H9 (cell line): ENCODE results near the gene AKR1E2. TPM values are rescaled to one million over a fixed set of nuclear protein-coding genes. Genes with fewer than 3 reads are reported as not detected.

Experiments used
- DNase-seq: peaks from one replicate; pipeline ENCODE4 v3.0.0-alpha.2; 2017
- H2AFZ ChIP-seq: one replicate; pipeline ENCODE4 v1.6.1; 2013; ENCODE audit warnings: mild to moderate bottlenecking, low read length, control low read depth, moderate library complexity
- H2AK5ac ChIP-seq: 2 replicates; pipeline ENCODE4 v1.6.1; 2013; ENCODE audit warnings: low read length, control low read depth, mixed read lengths; ENCODE audit not compliant: insufficient read length
- H2BK120ac ChIP-seq: one replicate; pipeline ENCODE4 v1.6.1; 2013; ENCODE audit warnings: low read depth, mild to moderate bottlenecking, low read length, control low read depth, inconsistent platforms; ENCODE audit not compliant: poor library complexity, severe bottlenecking
- H2BK12ac ChIP-seq: 2 replicates; pipeline ENCODE4 v1.6.1; 2013; ENCODE audit warnings: low read length, control low read depth, mixed read lengths, low read depth; ENCODE audit not compliant: insufficient read length
- H2BK15ac ChIP-seq: 2 replicates; pipeline ENCODE4 v1.6.1; 2013; ENCODE audit warnings: low read depth, low read length, control low read depth
- H2BK20ac ChIP-seq: one replicate; pipeline ENCODE4 v1.6.1; 2013; ENCODE audit warnings: low read depth, mild to moderate bottlenecking, low read length, control low read depth, inconsistent platforms; ENCODE audit not compliant: poor library complexity, severe bottlenecking
- H2BK5ac ChIP-seq: 2 replicates; pipeline ENCODE4 v1.6.1; 2013; ENCODE audit warnings: low read length, control low read depth, mixed read lengths; ENCODE audit not compliant: insufficient read length
- H3K14ac ChIP-seq: 2 replicates; pipeline ENCODE4 v1.6.1; 2013; ENCODE audit warnings: low read length, control low read depth; ENCODE audit not compliant: insufficient read depth
- H3K18ac ChIP-seq: 2 replicates; pipeline ENCODE4 v1.6.1; 2013; ENCODE audit warnings: low read depth, mild to moderate bottlenecking, mixed read lengths, low read length, control low read depth; ENCODE audit not compliant: insufficient read length
- H3K23ac ChIP-seq: 2 replicates; pipeline ENCODE4 v1.6.1; 2013; ENCODE audit warnings: low read length, control low read depth, mixed read lengths, low read depth; ENCODE audit not compliant: insufficient read length
- H3K23me2 ChIP-seq: 2 replicates; pipeline ENCODE4 v1.6.1; 2013; ENCODE audit warnings: low read depth, mild to moderate bottlenecking, mixed read lengths, low read length, control low read depth; ENCODE audit not compliant: insufficient read length, poor library complexity, severe bottlenecking
- H3K27ac ChIP-seq: 2 replicates; pipeline ENCODE4 v1.5.1; 2013; ENCODE audit warnings: low read length, control low read depth, mixed read lengths, low read depth; ENCODE audit not compliant: insufficient read length
- H3K27me3 ChIP-seq: 2 replicates; pipeline ENCODE4 v1.6.1; 2013; ENCODE audit warnings: low read length, control low read depth, inconsistent platforms; ENCODE audit not compliant: insufficient read depth
- H3K4ac ChIP-seq: 2 replicates; pipeline ENCODE4 v1.6.1; 2013; ENCODE audit warnings: low read depth, mild to moderate bottlenecking, control low read depth, inconsistent platforms, low read length, moderate library complexity
- H3K4me1 ChIP-seq: 2 replicates; pipeline ENCODE4 v1.6.1; 2013; ENCODE audit warnings: low read length, control low read depth, inconsistent platforms; ENCODE audit not compliant: insufficient read depth
- H3K4me2 ChIP-seq: 2 replicates; pipeline ENCODE4 v1.6.1; 2013; ENCODE audit warnings: low read length, control low read depth, mixed read lengths; ENCODE audit not compliant: insufficient read length, insufficient read depth
- H3K56ac ChIP-seq: 2 replicates; pipeline ENCODE4 v1.6.1; 2013; ENCODE audit warnings: low read depth, mild to moderate bottlenecking, mixed read lengths, low read length, control low read depth; ENCODE audit not compliant: insufficient read length
- H3K79me1 ChIP-seq: 2 replicates; pipeline ENCODE4 v1.6.1; 2013; ENCODE audit warnings: low read depth, mild to moderate bottlenecking, moderate library complexity, low read length, control low read depth, inconsistent platforms; ENCODE audit not compliant: insufficient read depth, poor library complexity, severe bottlenecking
- H3K79me2 ChIP-seq: 2 replicates; pipeline ENCODE4 v1.6.1; 2013; ENCODE audit warnings: low read length, control low read depth, inconsistent platforms; ENCODE audit not compliant: insufficient read depth
- H3K9ac ChIP-seq: 2 replicates; pipeline ENCODE4 v1.6.1; 2013; ENCODE audit warnings: low read length, control low read depth, mixed read lengths; ENCODE audit not compliant: insufficient read length; ENCODE audit errors: extremely low read depth
- H3K9me3 ChIP-seq: one replicate; pipeline ENCODE4 v1.6.1; 2013; ENCODE audit warnings: low read depth, low read length, inconsistent platforms; ENCODE audit not compliant: control insufficient read depth
- H3T11ph ChIP-seq: one replicate; pipeline ENCODE4 v1.6.1; 2013; ENCODE audit warnings: mild to moderate bottlenecking, low read length, control low read depth, inconsistent platforms
- H4K20me1 ChIP-seq: one replicate; pipeline ENCODE4 v1.6.1; 2013; ENCODE audit not compliant: control insufficient read depth, insufficient read length, insufficient read depth
- H4K5ac ChIP-seq: 2 replicates; pipeline ENCODE4 v1.6.1; 2013; ENCODE audit warnings: low read depth, mild to moderate bottlenecking, mixed read lengths, low read length, control low read depth; ENCODE audit not compliant: insufficient read length
- H4K8ac ChIP-seq: replicated peaks from 2 replicates; pipeline ENCODE4 v1.6.1; 2013; ENCODE audit warnings: low read length, control low read depth, mixed read lengths, low read depth; ENCODE audit not compliant: insufficient read length
- H4K91ac ChIP-seq: 2 replicates; pipeline ENCODE4 v1.6.1; 2013; ENCODE audit warnings: low read depth, mild to moderate bottlenecking, moderate library complexity, mixed read lengths, low read length, control low read depth; ENCODE audit not compliant: insufficient read length
- H3K27ac Mint-ChIP-seq, 3 experiments: 2 replicates in 2 of 3; 3 replicates in 1 of 3; pipeline ENCODE4 v1.8.0; 2020 to 2021; ENCODE audit warnings: mixed read lengths in 3 of 3, mild to moderate bottlenecking in 1 of 3, moderate library complexity in 1 of 3
- H3K27me3 Mint-ChIP-seq: 2 replicates; pipeline ENCODE4 v1.8.0; 2021; ENCODE audit warnings: low read depth, mild to moderate bottlenecking, moderate library complexity, mixed read lengths
- H3K36me3 Mint-ChIP-seq, 3 experiments: 2 replicates in 2 of 3; 3 replicates in 1 of 3; pipeline ENCODE4 v1.8.0; 2020 to 2021; ENCODE audit warnings: low read depth in 3 of 3, mixed read lengths in 3 of 3; ENCODE audit not compliant: insufficient read depth in 1 of 3
- H3K4me1 Mint-ChIP-seq, 2 experiments: 2 replicates each; pipeline ENCODE4 v1.8.0; 2020; ENCODE audit warnings: mixed read lengths in 2 of 2
- H3K4me3 Mint-ChIP-seq, 2 experiments: 2 replicates in 1 of 2; 3 replicates in 1 of 2; pipeline ENCODE4 v1.8.0; 2020 to 2021; ENCODE audit warnings: mild to moderate bottlenecking in 2 of 2, mixed read lengths in 2 of 2, moderate library complexity in 1 of 2
- H3K9me3 Mint-ChIP-seq, 2 experiments: 2 replicates in 1 of 2; 3 replicates in 1 of 2; pipeline ENCODE4 v1.8.0; 2020; ENCODE audit warnings: mild to moderate bottlenecking in 2 of 2, mixed read lengths in 2 of 2, moderate library complexity in 1 of 2
- CTCF ChIP-seq: fragments of 200-600 bp; sonication (generic); conservative IDR thresholded peaks from 3 replicates; pipeline ENCODE4 v1.8.0; 2021; ENCODE audit warnings: antibody characterized with exemption, mild to moderate bottlenecking
- WGBS: extraction: QIAGEN DNeasy Blood & Tissue Kit; methylation state at CpG from one replicate; pipeline ENCODE4 v1.1.7; 2013; ENCODE audit warnings: missing lambda C conversion rate, low lambda C conversion rate, mixed read lengths; ENCODE audit not compliant: insufficient read length; ENCODE audit errors: extremely low coverage; 5-methylcytosine and 5-hydroxymethylcytosine counted together
- long read RNA-seq: library from polyadenylated mRNA; unstranded; transcript quantifications from one replicate; pipeline ENCODE4 v2.0.0, GENCODE V29; 2020
- total RNA-seq: library from RNA; stranded (reverse); gene quantifications from 2 replicates; pipeline ENCODE4 v1.2.1, GENCODE V29; 2021

Gene AKR1E2
- total RNA-seq: 2.2 and 2.5 TPM in 2 replicates
- long read RNA-seq: 0 reads

GRCh38 chr10:4825868-4826791 lies at the start of gene AKR1E2:
Gene AKR1E2 (plus strand): TSS chr10:4826207. CDS start chr10:4826325, 118 bp downstream.
- Histone ChIP-seq H3K9ac (no peak within 1 kb of the TSS), H3K4ac (no peak within 1 kb of the TSS), H3K14ac (no peak within 1 kb of the TSS; the same call in 1 of the 2 replicates), H4K5ac (no peak within 1 kb of the TSS), H3K56ac (no peak within 1 kb of the TSS), H2BK5ac (no peak within 1 kb of the TSS), H2BK120ac (no peak within 1 kb of the TSS), H2BK15ac (no peak within 1 kb of the TSS), H3K9me3 (no peaks in the 10 kb centered on the region), H4K91ac (no peak within 1 kb of the TSS), H3T11ph (no peak within 1 kb of the TSS), H2BK12ac (no peak within 1 kb of the TSS), H3K18ac (peak within 1 kb of the TSS; percentile 45), H3K4me2 (peak within 1 kb of the TSS; percentile 24), H2AFZ (no peak within 1 kb of the TSS), H4K8ac (no peak within 1 kb of the TSS), H3K79me2 (no peaks in the 10 kb centered on the region), H3K23me2 (no peaks in the 10 kb centered on the region), H4K20me1 (no peaks in the 10 kb centered on the region), H3K27me3 (no peaks in the 10 kb centered on the region), H3K23ac (no peak within 1 kb of the TSS), H3K4me1 (no peaks in the 10 kb centered on the region), H2AK5ac (no peak within 1 kb of the TSS), H3K79me1 (no peaks in the 10 kb centered on the region), H2BK20ac (no peak within 1 kb of the TSS), H3K27ac (no peak within 1 kb of the TSS)
- Mint-ChIP-seq H3K4me1 (peaks cover 0 to 4% of the 10 kb centered on the region in 2 experiments; a peak in 1 of 4 replicates), H3K27ac (peak within 1 kb of the TSS in 1 of 3 experiments; percentile 77; a peak in 1 of 7 replicates), H3K36me3 (peaks cover 0 to 6% (median 2%) of the 10 kb centered on the region in 3 experiments; a peak in 4 of 7 replicates), H3K27me3 (peaks cover 30% of the 10 kb centered on the region), H3K9me3 (peaks cover 22 to 68% of the 10 kb centered on the region in 2 experiments), H3K4me3 (peak within 1 kb of the TSS; percentile 51 to 73)
- no CpG with 5 or more reads among the region's 87 CpGs for WGBS
- no peak for TF ChIP-seq CTCF
- peak; percentile 92 for DNase-seq
